ENCODE measurements around the gene ABHD16B.

DNA sequence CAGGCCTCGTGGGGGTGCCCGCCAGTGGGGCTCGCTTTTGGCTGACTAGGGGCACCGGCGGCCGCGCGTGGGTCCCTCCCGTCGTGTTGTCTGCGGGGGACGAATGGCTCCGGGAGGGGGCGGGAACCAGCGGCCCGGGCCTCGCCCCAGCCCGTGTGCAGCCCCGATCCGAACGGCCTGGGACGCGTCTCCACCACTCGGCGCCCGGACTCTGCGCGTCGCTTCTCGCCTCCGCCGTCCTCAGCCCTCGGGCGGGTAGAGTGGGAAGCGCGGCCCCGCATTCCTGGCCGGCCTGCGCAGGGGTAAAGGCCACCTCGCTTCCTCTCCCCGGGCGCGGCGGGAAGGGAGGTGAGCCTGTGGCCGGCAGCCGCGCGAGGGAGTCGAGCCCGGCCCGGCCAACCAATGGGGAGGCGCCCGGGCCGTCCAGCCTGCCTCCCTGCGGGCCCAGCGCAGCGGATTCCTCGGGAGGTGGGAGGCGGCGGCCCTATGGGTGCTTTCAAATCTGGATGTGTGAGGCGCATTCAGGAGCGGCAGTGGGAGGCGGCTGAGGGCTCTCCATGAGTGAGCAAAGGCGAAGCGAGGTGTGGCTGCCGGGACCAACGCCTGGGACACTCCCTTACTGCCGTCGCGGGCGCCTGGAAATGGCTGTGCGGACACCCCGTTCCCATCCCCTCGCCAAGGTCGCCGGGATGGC is 29.2 kb upstream of the ABHD16B start:
- TF ChIP-seq CTCF (IDR thresholded peaks at IDR 0.05) (no peak), POLR2A (IDR thresholded peaks at IDR 0.05) (peak in 1 of 2 donors; percentile 24)
